IMR-90 (cell line): Measurements from ENCODE around the gene TMEM231. TPM values are rescaled to one million over a fixed set of nuclear protein-coding genes. Genes with fewer than 3 reads are reported as not detected.

Experiments
- ATAC-seq: fragments of 200-7000 bp; cut with Tn5 transposase; 2 replicates; pipeline ENCODE4 v1.9.1; 2020; ENCODE audit warnings: low read depth, mild to moderate bottlenecking, moderate library complexity
- BruUV-seq: library from RNA; stranded (reverse); fragments of 400-500 nt; replicated peaks from 2 replicates; lab custom pipeline; 2021; lab: Mats Ljungman, UMichigan
- CTCF ChIA-PET: fragments of 300-600 bp; formaldehyde crosslinking; extraction: SDS; loops from one replicate; lab custom pipeline; 2021; ENCODE audit warnings: antibody characterized with exemption; lab: Yijun Ruan, JAX
- POLR2A ChIA-PET: fragments of 300-600 bp; sonication (Branson Sonifier 250); formaldehyde crosslinking; loops from one replicate; lab custom pipeline; 2022; ENCODE audit warnings: antibody characterized with exemption; ENCODE audit not compliant: unreplicated experiment; lab: Charles Lee
- DNase-seq: peaks from one replicate; pipeline ENCODE4 v3.0.0; 2013
- H2AFZ ChIP-seq: replicated peaks from 2 replicates; pipeline ENCODE3; 2013; ENCODE audit warnings: low read length, mild to moderate bottlenecking; ENCODE audit not compliant: poor library complexity
- H2AK5ac ChIP-seq: 2 replicates; pipeline ENCODE4 v1.6.1; 2013; ENCODE audit warnings: low read depth, low read length, inconsistent platforms
- H2AK9ac ChIP-seq: replicated peaks from 2 replicates; pipeline ENCODE3; 2013; ENCODE audit warnings: mild to moderate bottlenecking, low read depth, low read length, moderate library complexity; ENCODE audit not compliant: poor library complexity
- H2BK120ac ChIP-seq: 2 replicates; pipeline ENCODE4 v1.6.1; 2013; ENCODE audit warnings: low read depth, low read length, inconsistent platforms
- H2BK15ac ChIP-seq: 3 replicates; pipeline ENCODE4 v1.6.1; 2013; ENCODE audit warnings: low read depth, low read length, inconsistent platforms
- H2BK20ac ChIP-seq: 2 replicates; pipeline ENCODE4 v1.6.1; 2013; ENCODE audit warnings: low read depth, mild to moderate bottlenecking, inconsistent platforms, low read length, moderate library complexity
- H2BK5ac ChIP-seq: 2 replicates; pipeline ENCODE4 v1.6.1; 2013; ENCODE audit warnings: mild to moderate bottlenecking, low read depth, low read length, inconsistent platforms; ENCODE audit not compliant: poor library complexity, severe bottlenecking
- H3K14ac ChIP-seq: replicated peaks from 2 replicates; pipeline ENCODE4 v1.6.1; 2013; ENCODE audit warnings: low read depth, low read length, inconsistent platforms
- H3K18ac ChIP-seq: 2 replicates; pipeline ENCODE4 v1.6.1; 2013; ENCODE audit warnings: low read depth, low read length, control low read depth
- H3K23ac ChIP-seq: 2 replicates; pipeline ENCODE4 v1.6.1; 2013; ENCODE audit warnings: low read depth, low read length, inconsistent platforms
- H3K27ac ChIP-seq: 2 replicates; pipeline ENCODE4 v1.5.1; 2013; ENCODE audit warnings: mild to moderate bottlenecking, control low read depth, low read length; ENCODE audit not compliant: insufficient read depth
- H3K27me3 ChIP-seq: 2 replicates; pipeline ENCODE4 v1.6.1; 2013; ENCODE audit warnings: low read length; ENCODE audit not compliant: control insufficient read depth, insufficient read depth
- H3K36me3 ChIP-seq: 2 replicates; pipeline ENCODE4 v1.6.1; 2013; ENCODE audit warnings: low read length, mixed read lengths; ENCODE audit not compliant: control insufficient read depth, insufficient read depth
- H3K4ac ChIP-seq: 2 replicates; pipeline ENCODE4 v1.6.1; 2013; ENCODE audit warnings: low read depth, low read length, inconsistent platforms
- H3K4me1 ChIP-seq: 2 replicates; pipeline ENCODE4 v1.6.1; 2013; ENCODE audit warnings: low read length, mixed read lengths; ENCODE audit not compliant: control insufficient read depth, insufficient read depth
- H3K4me2 ChIP-seq: 2 replicates; pipeline ENCODE4 v1.6.1; 2013; ENCODE audit warnings: low read depth, mild to moderate bottlenecking, control low read depth, low read length, moderate library complexity
- H3K4me3 ChIP-seq: 2 replicates; pipeline ENCODE4 v1.5.1; 2013; ENCODE audit warnings: low read depth, mild to moderate bottlenecking, control low read depth, low read length, moderate library complexity; ENCODE audit not compliant: insufficient read depth
- H3K56ac ChIP-seq: 2 replicates; pipeline ENCODE4 v1.6.1; 2013; ENCODE audit warnings: low read length, inconsistent platforms; ENCODE audit not compliant: insufficient read depth; ENCODE audit errors: extremely low read depth
- H3K79me1 ChIP-seq, 2 experiments: 2 replicates each; pipeline ENCODE4 v1.6.1; 2013; ENCODE audit warnings: low read length in 2 of 2, inconsistent platforms in 1 of 2, low read depth in 1 of 2
- H3K9ac ChIP-seq: 2 replicates; pipeline ENCODE4 v1.6.1; 2013; ENCODE audit warnings: low read depth, low read length, control low read depth
- H3K9me1 ChIP-seq: 2 replicates; pipeline ENCODE4 v1.6.1; 2013; ENCODE audit warnings: low read length, inconsistent platforms; ENCODE audit not compliant: insufficient read depth
- H3K9me3 ChIP-seq: 2 replicates; pipeline ENCODE4 v1.6.1; 2013; ENCODE audit warnings: low read length; ENCODE audit not compliant: control insufficient read depth, insufficient read depth
- H4K20me1 ChIP-seq: 2 replicates; pipeline ENCODE4 v1.6.1; 2013; ENCODE audit warnings: low read length, inconsistent platforms; ENCODE audit not compliant: insufficient read depth
- H4K5ac ChIP-seq: 2 replicates; pipeline ENCODE4 v1.6.1; 2013; ENCODE audit warnings: mild to moderate bottlenecking, low read depth, low read length, control low read depth
- H4K8ac ChIP-seq, 2 experiments: 2 replicates each; pipeline ENCODE4 v1.6.1; 2013; ENCODE audit warnings: low read depth in 2 of 2, low read length in 2 of 2, control low read depth in 1 of 2, inconsistent platforms in 1 of 2
- H4K91ac ChIP-seq: 2 replicates; pipeline ENCODE4 v1.6.1; 2013; ENCODE audit warnings: low read depth, low read length, inconsistent platforms; ENCODE audit not compliant: insufficient read depth
- RCOR1 ChIP-seq: IDR thresholded peaks from 2 replicates; pipeline ENCODE4 v1.6.1; 2012; ENCODE audit warnings: mild to moderate bottlenecking, low read length, improper control_type of control experiment; ENCODE audit not compliant: insufficient replicate concordance
- WGBS, 2 experiments: methylation state at CpG; one replicate each; pipeline versions ENCODE4 v1.1.5 to v1.1.7; 2013; ENCODE audit warnings: missing lambda C conversion rate in 2 of 2; ENCODE audit not compliant: insufficient read length in 1 of 2; ENCODE audit errors: extremely low coverage in 2 of 2; 5-methylcytosine and 5-hydroxymethylcytosine counted together
- dilution Hi-C: fragments of 300-500 bp; cut with HindIII; formaldehyde crosslinking; loops from one replicate; pipeline ENCODE4 v1.14.3; 2018; ENCODE audit warnings: low sequenced_read_pairs; ENCODE audit not compliant: unreplicated experiment
- in situ Hi-C: fragments of 300-500 bp; cut with MboI; formaldehyde crosslinking; loops from 3 replicates; pipeline ENCODE4 v1.14.3; 2019; ENCODE audit warnings: low sequenced_read_pairs, inconsistent platforms, mixed read lengths
- intact Hi-C: fragments of 100-400 bp; cut with micrococcal nuclease; formaldehyde crosslinking; loops from 2 replicates; pipeline ENCODE4 v1.10.0; 2022
- polyA plus RNA-seq, 3 experiments: library from polyadenylated mRNA; depleted of rRNA; stranded (reverse); fragments of >200 nt; gene quantifications; 2 replicates each; pipeline ENCODE4 v1.2.3, GENCODE V29; 2012; ENCODE audit warnings: low replicate concordance in 1 of 3
- total RNA-seq: library from RNA; depleted of rRNA; stranded (reverse); fragments of >200 nt; gene quantifications from 2 replicates; pipeline ENCODE4 v1.2.3, GENCODE V29; 2012

The TMEM231 gene
- total and polyA plus RNA-seq, 2 of the 4 experiments (the other 2 are of a cell fraction): 10.6 to 15.4 TPM

DNA sequence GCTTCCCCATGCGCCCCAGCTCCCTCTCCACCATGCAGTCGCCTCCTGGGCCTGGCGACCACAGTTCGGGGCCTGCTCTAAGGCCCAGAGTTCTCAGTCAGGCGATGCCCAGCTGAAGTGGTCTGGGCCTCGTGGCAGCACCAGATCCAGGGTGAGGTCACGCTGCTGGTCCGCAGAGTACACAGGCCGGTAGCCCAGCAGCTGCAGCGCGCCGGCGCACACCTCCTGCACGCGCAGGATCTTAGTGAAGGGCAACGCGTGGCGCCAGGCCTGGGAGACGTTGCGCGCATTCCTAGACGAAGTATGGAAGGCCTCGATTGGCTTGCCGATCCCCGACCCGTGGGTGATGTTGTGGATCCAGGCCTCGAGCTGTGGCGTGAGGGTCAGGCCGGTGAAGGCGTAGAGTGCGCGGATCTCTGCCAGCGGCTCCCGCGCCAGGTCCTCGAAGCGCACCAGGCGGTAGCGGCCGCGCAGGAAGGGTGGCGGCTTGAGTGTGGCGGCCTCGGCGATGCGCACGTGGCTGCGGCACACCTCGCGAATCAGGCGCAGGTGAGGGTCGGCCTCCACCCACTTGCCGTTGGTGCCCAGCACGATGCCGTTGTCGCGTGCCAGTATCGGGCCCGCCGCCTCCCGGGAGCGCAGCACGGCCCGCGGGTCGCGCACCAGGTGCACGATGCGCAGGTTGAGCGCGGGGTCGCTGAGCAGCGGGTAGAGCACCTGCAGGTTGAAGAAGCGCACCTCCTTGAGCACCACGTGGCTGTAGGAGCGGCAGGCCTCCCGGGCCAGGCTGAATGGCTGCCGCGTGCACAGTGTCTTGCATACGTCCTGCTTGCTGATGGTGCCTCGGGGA lies 26.8 kb downstream of the TMEM231 start:
- in situ Hi-C loops: no loop called here
- H3K36me3 ChIP-seq: no peaks in the 10 kb centered on the region
- no peak for DNase-seq
- dilution Hi-C loops: no loop called here
- H3K56ac ChIP-seq: no peak overlapping the region
- no peak overlapping the region for H4K8ac ChIP-seq
- H2AK5ac ChIP-seq: no peak overlapping the region
- intact Hi-C loops: no loop called here
- no peak overlapping the region for H3K23ac ChIP-seq
- peaks cover 16% of the 10 kb centered on the region for H3K27me3 ChIP-seq
- no peak overlapping the region for H3K4me2 ChIP-seq
- no peak overlapping the region for H4K91ac ChIP-seq
- H2BK120ac ChIP-seq: no peak overlapping the region
- POLR2A ChIA-PET: no interaction called here
- no peak overlapping the region for H3K14ac ChIP-seq
- no TSS peak for BruUV-seq
- H2BK20ac ChIP-seq: no peak overlapping the region
- TF ChIP-seq RCOR1: no peak
- no peak overlapping the region for H3K4ac ChIP-seq
- H3K18ac ChIP-seq: no peak overlapping the region
- no peak overlapping the region for H2BK15ac ChIP-seq
- H2BK5ac ChIP-seq: no peak overlapping the region
- H3K9me3 ChIP-seq: no peaks in the 10 kb centered on the region; the same call in 1 of the 2 replicates
- no peaks in the 10 kb centered on the region for H3K4me1 ChIP-seq
- H3K9me1 ChIP-seq: no peaks in the 10 kb centered on the region
- ATAC-seq: no peak
- 88% methylated on average over 56 of the region's 81 CpGs; no CpG with 5 or more reads in 1 of the 2 experiments for WGBS, 2 experiments
- H2AFZ ChIP-seq: no peak overlapping the region
- no peak overlapping the region for H3K4me3 ChIP-seq
- H4K20me1 ChIP-seq: no peaks in the 10 kb centered on the region
- H3K9ac ChIP-seq: no peak overlapping the region
- no peak overlapping the region for H4K5ac ChIP-seq
- no peak overlapping the region for H3K27ac ChIP-seq
- CTCF ChIA-PET: interaction anchor here (1.3 kb wide), 1 partner anchor 12 kb away, joined by 4 read pairs; no protein-coding TSS in a partner anchor
- no peaks in the 10 kb centered on the region for H3K79me1 ChIP-seq
- H2AK9ac ChIP-seq: no peak overlapping the region
